Measurements from ENCODE around the gene KRTAP9-3. TPM values are rescaled to one million over a fixed set of nuclear protein-coding genes. Genes with fewer than 3 reads are reported as not detected.
"Not testable (repeated sequence)": the region's sequence is repeated elsewhere in the genome, so short reads cannot be mapped to it uniquely, and the experiment has no call there.

KRTAP9-3 gene
- polyA plus RNA-seq, 4 donors, result not detected

- DNase-seq (ENCODE audit: low read depth in 4 of 4, low spot score in 3 of 4), result not testable (repeated sequence)
Measured at GRCh38 chr17:41249637-41250240, 17.5 kb downstream of the KRTAP9-3 start, which contains the start of gene KRTAP9-4. KRTAP9-4 (plus strand) TSS chr17:41249687; CDS start chr17:41249721, 34 bp downstream.

- no peak for DNase-seq (ENCODE audit: low read depth in 4 of 4, low spot score in 3 of 4)
Measured at GRCh38 chr17:41251261-41251660, 19.0 kb downstream of the KRTAP9-3 start.

GRCh38 chr17:41254861-41255260, 22.6 kb downstream of the KRTAP9-3 start:
- no peak for DNase-seq (ENCODE audit: low read depth in 4 of 4, low spot score in 3 of 4)

GRCh38 chr17:41255381-41256290, 23.4 kb downstream of the KRTAP9-3 start, which contains the start of gene KRTAP9-9:
KRTAP9-9 (plus strand) TSS chr17:41255384.
- DNase-seq (ENCODE audit: low read depth in 4 of 4, low spot score in 3 of 4), result not testable (repeated sequence)

GRCh38 chr17:41256291-41256685, 24.0 kb downstream of the KRTAP9-3 start:
- no peak for DNase-seq (ENCODE audit: low read depth in 4 of 4, low spot score in 3 of 4)

GRCh38 chr17:41258406-41258805, 26.2 kb downstream of the KRTAP9-3 start:
- no peak for DNase-seq (ENCODE audit: low read depth in 4 of 4, low spot score in 3 of 4)

- DNase-seq (ENCODE audit: low read depth in 4 of 4, low spot score in 3 of 4), result no peak
Measured at GRCh38 chr17:41263212-41263611, 31.0 kb downstream of the KRTAP9-3 start.

DNA sequence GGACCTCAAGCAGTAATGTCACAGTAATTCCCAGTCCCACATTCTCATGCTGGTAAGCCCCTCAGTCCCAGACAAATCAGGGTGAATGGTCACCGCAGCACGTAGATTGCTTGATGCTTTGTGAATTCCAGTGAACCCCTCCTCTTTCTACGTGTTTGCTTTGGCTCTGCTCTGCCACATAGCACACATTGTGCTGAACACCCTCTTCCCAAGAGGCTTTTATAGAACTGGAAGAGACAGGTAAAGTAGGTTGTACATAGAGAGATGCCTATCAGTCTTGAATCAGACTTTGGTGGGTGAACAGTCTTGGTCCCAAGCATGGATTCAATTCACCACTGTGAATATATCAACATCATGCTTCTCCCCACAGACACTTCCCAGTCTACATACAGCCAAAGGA, 32.4 kb downstream of the KRTAP9-3 start:
- DNase-seq (ENCODE audit: low read depth in 4 of 4, low spot score in 3 of 4), result no peak

- no peak for DNase-seq (ENCODE audit: low read depth in 4 of 4, low spot score in 3 of 4)
Measured at GRCh38 chr17:41265078-41265477, 32.8 kb downstream of the KRTAP9-3 start, which contains the start of gene KRTAP9-6. KRTAP9-6 (plus strand) TSS chr17:41265378; CDS start chr17:41265378, 0 bp downstream.

- DNase-seq (ENCODE audit: low read depth in 4 of 4, low spot score in 3 of 4), result no peak
Measured at GRCh38 chr17:41267711-41268110, 35.5 kb downstream of the KRTAP9-3 start.

DNA sequence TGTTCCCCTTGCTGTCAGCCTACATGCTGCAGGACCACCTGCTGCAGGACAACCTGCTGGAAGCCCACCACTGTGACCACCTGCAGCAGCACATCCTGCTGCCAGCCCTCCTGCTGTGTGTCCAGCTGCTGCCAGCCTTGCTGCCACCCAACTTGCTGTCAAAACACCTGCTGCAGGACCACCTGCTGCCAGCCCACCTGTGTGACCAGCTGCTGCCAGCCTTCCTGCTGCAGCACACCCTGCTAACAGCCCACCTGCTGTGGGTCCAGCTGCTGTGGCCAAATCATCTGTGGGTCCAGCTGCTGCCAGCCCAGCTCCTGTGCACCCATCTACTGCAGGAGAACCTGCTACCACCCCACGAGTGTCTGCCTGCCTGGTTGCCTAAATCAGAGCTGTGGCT, 39.1 kb downstream of the KRTAP9-3 start:
- DNase-seq (ENCODE audit: low read depth in 4 of 4, low spot score in 3 of 4), result not testable (repeated sequence)

DNA sequence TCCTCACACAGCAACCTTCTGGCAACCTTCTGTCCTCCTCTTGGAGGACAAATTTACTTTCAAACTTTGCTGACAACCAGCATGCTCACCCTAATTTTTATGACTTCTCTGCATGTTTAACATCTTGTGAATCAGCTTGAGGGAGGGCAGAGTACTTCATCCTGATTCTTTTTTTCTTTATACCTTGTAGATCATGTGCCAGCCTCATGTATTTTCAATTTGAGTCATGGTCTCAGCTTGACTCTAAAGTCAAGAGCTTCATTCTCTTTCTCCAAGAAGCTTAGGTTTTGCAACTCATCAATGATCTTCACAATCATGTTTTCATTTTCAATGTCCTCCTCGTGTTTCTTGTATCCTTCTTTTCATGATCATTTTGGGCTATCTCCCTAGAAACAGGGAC, 39.6 kb downstream of the KRTAP9-3 start:
- DNase-seq (ENCODE audit: low read depth in 4 of 4, low spot score in 3 of 4), result no peak

DNA sequence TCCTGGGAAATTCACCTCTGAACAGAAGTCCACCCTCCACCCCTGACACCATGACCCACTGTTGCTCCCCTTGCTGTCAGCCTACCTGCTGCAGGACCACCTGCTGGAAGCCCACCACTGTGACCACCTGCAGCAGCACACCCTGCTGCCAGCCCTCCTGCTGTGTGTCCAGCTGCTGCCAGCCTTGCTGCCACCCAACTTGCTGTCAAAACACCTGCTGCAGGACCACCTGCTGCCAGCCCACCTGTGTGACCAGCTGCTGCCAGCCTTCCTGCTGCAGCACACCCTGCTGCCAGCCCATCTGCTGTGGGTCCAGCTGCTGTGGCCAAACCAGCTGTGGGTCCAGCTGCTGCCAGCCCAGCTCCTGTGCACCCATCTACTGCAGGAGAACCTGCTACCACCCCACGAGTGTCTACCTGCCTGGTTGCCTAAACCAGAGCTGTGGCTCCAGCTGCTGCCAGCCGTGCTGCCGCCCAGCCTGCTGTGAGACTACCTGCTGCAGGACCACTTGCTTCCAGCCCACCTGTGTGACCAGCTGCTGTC, 43.5 kb downstream of the KRTAP9-3 start, which contains the start of gene KRTAP9-7:
TSS of gene KRTAP9-7 (plus strand) at position 51 of the 543 bp plus-strand sequence. CDS start at position 51, 0 bp downstream.
- DNase-seq (ENCODE audit: low read depth in 4 of 4, low spot score in 3 of 4), result not testable (repeated sequence)

DNA sequence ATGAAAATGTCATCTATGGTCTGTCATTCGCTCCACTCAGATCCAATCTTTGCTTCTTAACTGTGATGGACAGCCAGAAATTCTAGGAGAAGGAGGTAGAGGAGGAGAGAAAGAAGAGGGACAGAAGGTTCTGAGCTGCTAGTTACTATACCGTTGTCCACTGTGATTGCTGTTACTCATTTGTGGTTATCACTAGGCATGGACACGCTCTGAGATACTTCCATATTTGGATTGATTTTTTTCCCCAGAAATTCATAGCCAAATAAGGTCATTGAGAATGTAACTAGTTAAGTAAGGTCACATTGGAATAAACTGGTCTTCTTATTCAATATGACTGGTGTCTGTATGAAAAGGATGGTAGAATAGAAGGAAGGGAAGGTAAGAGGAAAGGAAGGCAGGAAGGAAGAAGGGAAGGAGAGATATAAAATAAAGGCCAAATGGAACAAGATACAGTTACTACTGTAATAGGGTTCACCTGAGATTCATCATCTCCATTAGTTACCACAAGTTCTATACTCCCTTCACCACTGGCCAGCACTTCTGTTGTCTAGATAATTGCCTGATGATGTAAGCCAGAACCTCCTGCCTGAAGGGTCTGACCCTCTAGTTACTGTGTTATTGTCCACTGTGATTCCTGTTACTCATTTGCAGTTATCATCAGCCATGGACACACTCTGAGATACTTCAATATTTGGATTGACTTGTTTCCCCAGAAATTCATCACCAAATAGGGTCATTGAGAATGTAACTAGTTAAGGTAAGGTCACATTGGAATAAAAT, 46.1 kb downstream of the KRTAP9-3 start:
- no peak for DNase-seq (ENCODE audit: low read depth in 4 of 4, low spot score in 3 of 4)

Other genes with a start within 250 kb of the KRTAP9-3 start
- gene KRT40, start 248.1 kb upstream of the KRTAP9-3 start, polyA plus RNA-seq (ENCODE audit: insufficient read length in 4 of 4), result under 1 TPM in 1 of 4 donors, not detected in 3; 0.03 TPM
- not detected for gene KRTAP3-3, start 238.3 kb upstream of the KRTAP9-3 start, polyA plus RNA-seq (ENCODE audit: insufficient read length in 4 of 4)
- gene KRTAP3-2, start 232.5 kb upstream of the KRTAP9-3 start, polyA plus RNA-seq (ENCODE audit: insufficient read length in 4 of 4), result not detected
- not detected for gene KRTAP3-1, start 223.3 kb upstream of the KRTAP9-3 start, polyA plus RNA-seq (ENCODE audit: insufficient read length in 4 of 4)
- gene KRTAP1-5, start 205.2 kb upstream of the KRTAP9-3 start, polyA plus RNA-seq (ENCODE audit: insufficient read length in 4 of 4), result not detected
- gene KRTAP1-4, start 202.3 kb upstream of the KRTAP9-3 start, polyA plus RNA-seq (ENCODE audit: insufficient read length in 4 of 4), result not detected
- gene KRTAP1-3, start 197.6 kb upstream of the KRTAP9-3 start, polyA plus RNA-seq (ENCODE audit: insufficient read length in 4 of 4), result not detected
- not detected for gene KRTAP1-1, start 191.0 kb upstream of the KRTAP9-3 start, polyA plus RNA-seq (ENCODE audit: insufficient read length in 4 of 4)
- gene KRTAP2-1, start 185.1 kb upstream of the KRTAP9-3 start, polyA plus RNA-seq (ENCODE audit: insufficient read length in 4 of 4), result not detected
- not detected for gene KRTAP2-2, start 177.2 kb upstream of the KRTAP9-3 start, polyA plus RNA-seq (ENCODE audit: insufficient read length in 4 of 4)
- gene KRTAP2-3, start 172.3 kb upstream of the KRTAP9-3 start, polyA plus RNA-seq (ENCODE audit: insufficient read length in 4 of 4), result not detected
- not detected for gene KRTAP2-4, start 166.6 kb upstream of the KRTAP9-3 start, polyA plus RNA-seq (ENCODE audit: insufficient read length in 4 of 4)
- gene KRTAP4-7, start 148.3 kb upstream of the KRTAP9-3 start, polyA plus RNA-seq (ENCODE audit: insufficient read length in 4 of 4), result not detected
- not detected for gene KRTAP4-8, start 134.3 kb upstream of the KRTAP9-3 start, polyA plus RNA-seq (ENCODE audit: insufficient read length in 4 of 4)
- gene KRTAP4-16, start 130.2 kb upstream of the KRTAP9-3 start, polyA plus RNA-seq (ENCODE audit: insufficient read length in 4 of 4), result not detected
- gene KRTAP4-9, start 127.1 kb upstream of the KRTAP9-3 start, polyA plus RNA-seq (ENCODE audit: insufficient read length in 4 of 4), result not detected
- gene KRTAP4-11, start 114.1 kb upstream of the KRTAP9-3 start, polyA plus RNA-seq (ENCODE audit: insufficient read length in 4 of 4), result not detected
- not detected for gene KRTAP4-12, start 108.3 kb upstream of the KRTAP9-3 start, polyA plus RNA-seq (ENCODE audit: insufficient read length in 4 of 4)
- gene KRTAP4-6, start 91.9 kb upstream of the KRTAP9-3 start, polyA plus RNA-seq (ENCODE audit: insufficient read length in 4 of 4), result not detected
- not detected for gene KRTAP4-5, start 82.6 kb upstream of the KRTAP9-3 start, polyA plus RNA-seq (ENCODE audit: insufficient read length in 4 of 4)
- not detected for gene KRTAP4-4, start 71.7 kb upstream of the KRTAP9-3 start, polyA plus RNA-seq (ENCODE audit: insufficient read length in 4 of 4)
- gene KRTAP4-3, start 64.2 kb upstream of the KRTAP9-3 start, polyA plus RNA-seq (ENCODE audit: insufficient read length in 4 of 4), result not detected
- gene KRTAP4-2, start 54.2 kb upstream of the KRTAP9-3 start, polyA plus RNA-seq (ENCODE audit: insufficient read length in 4 of 4), result not detected
- not detected for gene KRTAP4-1, start 47.5 kb upstream of the KRTAP9-3 start, polyA plus RNA-seq (ENCODE audit: insufficient read length in 4 of 4)
- gene KRTAP9-1, start 42.6 kb upstream of the KRTAP9-3 start, polyA plus RNA-seq (ENCODE audit: insufficient read length in 4 of 4), result not detected
- not detected for gene KRTAP9-2, start 5.8 kb upstream of the KRTAP9-3 start, polyA plus RNA-seq (ENCODE audit: insufficient read length in 4 of 4)
- not detected for gene KRTAP9-8, start 5.5 kb downstream of the KRTAP9-3 start, polyA plus RNA-seq (ENCODE audit: insufficient read length in 4 of 4)
- gene KRTAP9-4, start 17.2 kb downstream of the KRTAP9-3 start, polyA plus RNA-seq (ENCODE audit: insufficient read length in 4 of 4), result not detected
- gene KRTAP9-9, start 22.9 kb downstream of the KRTAP9-3 start, polyA plus RNA-seq (ENCODE audit: insufficient read length in 4 of 4), result not detected
- gene KRTAP9-6, start 32.9 kb downstream of the KRTAP9-3 start, polyA plus RNA-seq (ENCODE audit: insufficient read length in 4 of 4), result under 1 TPM in 1 of 4 donors, not detected in 3; 0.05 TPM
- gene KRTAP9-7, start 43.2 kb downstream of the KRTAP9-3 start, polyA plus RNA-seq (ENCODE audit: insufficient read length in 4 of 4), result not detected
- gene KRTAP29-1, start 70.4 kb downstream of the KRTAP9-3 start, polyA plus RNA-seq (ENCODE audit: insufficient read length in 4 of 4), result not detected
- not detected for gene KRTAP16-1, start 76.9 kb downstream of the KRTAP9-3 start, polyA plus RNA-seq (ENCODE audit: insufficient read length in 4 of 4)
- not detected for gene KRTAP17-1, start 83.3 kb downstream of the KRTAP9-3 start, polyA plus RNA-seq (ENCODE audit: insufficient read length in 4 of 4)
- not detected for gene KRT33A, start 118.4 kb downstream of the KRTAP9-3 start, polyA plus RNA-seq (ENCODE audit: insufficient read length in 4 of 4)
- under 1 TPM in 1 of 4 donors, not detected in 3; 0.03 TPM for gene KRT33B, start 137.4 kb downstream of the KRTAP9-3 start, polyA plus RNA-seq (ENCODE audit: insufficient read length in 4 of 4)
- gene KRT34, start 149.9 kb downstream of the KRTAP9-3 start, polyA plus RNA-seq (ENCODE audit: insufficient read length in 4 of 4), result not detected
- not detected for gene KRT31, start 165.2 kb downstream of the KRTAP9-3 start, polyA plus RNA-seq (ENCODE audit: insufficient read length in 4 of 4)
- not detected for gene KRT37, start 192.1 kb downstream of the KRTAP9-3 start, polyA plus RNA-seq (ENCODE audit: insufficient read length in 4 of 4)
- not detected for gene KRT38, start 208.5 kb downstream of the KRTAP9-3 start, polyA plus RNA-seq (ENCODE audit: insufficient read length in 4 of 4)
- gene KRT32, start 234.9 kb downstream of the KRTAP9-3 start, polyA plus RNA-seq (ENCODE audit: insufficient read length in 4 of 4), result not detected
- under 1 TPM in 1 of 4 donors, not detected in 3; 0.06 TPM for gene KRT35, start 248.7 kb downstream of the KRTAP9-3 start, polyA plus RNA-seq (ENCODE audit: insufficient read length in 4 of 4)

Data from right renal pelvis (tissue), 4 donors.